HG02642 (cell line): ENCODE data around the gene ISM1.

Experiments
- ATAC-seq: cut with Tn5 transposase; IDR thresholded peaks from one replicate; pipeline ENCODE4 v1.9.1; 2021; ENCODE audit warnings: mild to moderate bottlenecking; ENCODE audit not compliant: unreplicated experiment, poor library complexity

The ISM1 gene

DNA sequence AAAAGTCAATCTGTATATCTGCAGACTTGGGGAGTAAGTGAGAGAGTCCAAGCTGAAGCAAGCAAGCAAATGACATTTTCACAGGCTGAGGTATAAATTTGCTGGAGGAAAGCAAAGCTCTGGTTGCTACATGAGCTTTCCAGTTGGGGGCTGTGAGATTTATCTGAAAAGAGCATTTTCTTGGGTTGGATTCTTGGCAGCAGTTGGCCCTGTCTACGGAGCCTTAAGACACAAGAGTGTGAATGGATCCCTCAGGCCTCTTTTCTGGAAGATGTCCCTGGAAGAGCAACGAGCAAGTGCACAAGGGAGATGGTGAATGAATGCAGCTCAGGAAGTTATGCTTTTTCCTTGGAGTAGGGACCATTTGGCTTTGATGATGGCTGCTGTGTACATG lies 30.8 kb downstream of the ISM1 start:
- no peak for ATAC-seq

DNA sequence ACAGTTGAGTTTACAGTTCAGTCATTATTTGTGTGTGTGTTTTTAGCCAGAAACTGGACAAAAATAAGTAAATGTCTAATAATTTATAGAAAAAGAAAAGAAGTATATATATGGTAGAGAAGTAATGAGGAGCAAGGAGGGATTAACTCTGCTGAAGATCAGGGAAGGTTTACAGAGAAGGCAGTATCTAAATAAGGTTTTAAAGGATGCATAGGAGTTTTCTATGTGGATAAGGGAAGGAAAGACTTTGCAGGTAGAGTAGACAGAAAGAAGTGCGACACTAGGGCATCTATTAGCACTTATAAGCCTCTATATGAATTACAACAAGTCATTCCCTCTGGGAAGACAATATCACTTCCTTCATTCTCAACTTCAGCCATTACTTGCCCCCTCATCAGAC lies 34.3 kb downstream of the ISM1 start:
- no peak for ATAC-seq

DNA sequence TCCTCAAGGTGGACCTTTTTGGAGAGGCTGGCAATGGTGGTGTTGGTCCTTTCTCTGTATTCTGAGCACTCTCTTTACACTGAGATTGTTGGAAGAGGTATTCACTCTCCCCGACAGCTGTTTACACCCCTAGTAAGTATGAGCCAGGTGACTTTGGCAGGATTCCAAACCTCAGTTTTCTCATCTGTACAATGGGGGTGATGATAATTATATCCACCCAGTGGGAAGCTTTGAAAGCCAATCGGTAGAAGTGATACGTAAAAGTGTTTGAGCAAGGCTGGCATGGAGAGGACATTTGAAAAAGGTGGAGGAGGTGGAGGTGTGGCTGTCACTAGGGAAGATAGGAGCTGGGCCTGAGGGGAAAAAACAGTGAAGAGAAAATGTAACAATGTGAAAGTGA lies 35.5 kb downstream of the ISM1 start:
- no peak for ATAC-seq

DNA sequence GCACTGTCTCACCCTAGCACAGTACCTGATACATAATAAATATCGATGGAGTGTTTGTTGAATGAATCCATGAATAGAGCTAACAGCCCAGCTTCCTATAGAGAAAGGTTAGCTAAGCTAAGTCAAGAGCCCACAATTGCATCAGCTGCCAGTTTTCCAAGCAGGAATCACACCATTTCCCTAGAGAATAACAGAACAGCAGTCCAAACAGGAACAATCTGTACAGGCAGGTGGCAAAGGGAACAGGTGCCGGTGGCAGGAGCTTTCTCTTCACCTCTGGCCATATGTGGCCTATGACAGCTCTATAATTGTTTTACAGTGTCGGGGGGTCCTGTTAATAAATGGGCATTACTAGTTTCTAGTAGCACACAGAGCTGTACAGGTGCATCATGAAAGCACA lies 38.8 kb downstream of the ISM1 start:
- ATAC-seq = no peak

DNA sequence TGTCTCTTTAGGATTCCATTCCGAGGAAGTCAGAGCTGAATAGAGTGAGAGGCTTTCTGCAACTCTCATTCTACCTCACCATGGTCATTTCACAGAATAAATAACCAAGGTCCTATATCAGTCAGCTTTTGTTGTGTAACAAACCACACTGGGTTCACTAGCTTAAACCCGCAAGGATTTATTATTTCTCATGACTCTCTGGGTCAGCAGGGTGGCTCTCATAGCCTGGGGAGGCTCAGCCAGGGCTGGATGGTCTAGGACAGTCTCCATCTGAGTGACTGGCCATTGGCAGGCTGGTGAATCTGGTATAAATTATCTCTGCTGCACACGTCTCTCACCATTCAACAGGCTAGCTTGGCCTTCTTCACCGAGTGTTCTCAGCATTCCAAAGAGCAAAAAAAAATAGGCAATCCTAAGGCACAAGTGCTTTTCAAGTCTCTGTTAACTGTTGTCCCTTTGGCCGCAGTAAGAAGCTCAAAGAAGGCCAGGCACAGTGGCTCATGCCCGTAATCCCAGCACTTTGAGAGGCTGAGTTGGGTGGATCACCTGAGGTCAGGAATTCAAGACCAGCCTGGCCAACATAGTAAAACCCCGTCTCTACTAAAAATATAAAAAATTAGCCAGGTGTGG lies 39.7 kb downstream of the ISM1 start:
- ATAC-seq = no peak

DNA sequence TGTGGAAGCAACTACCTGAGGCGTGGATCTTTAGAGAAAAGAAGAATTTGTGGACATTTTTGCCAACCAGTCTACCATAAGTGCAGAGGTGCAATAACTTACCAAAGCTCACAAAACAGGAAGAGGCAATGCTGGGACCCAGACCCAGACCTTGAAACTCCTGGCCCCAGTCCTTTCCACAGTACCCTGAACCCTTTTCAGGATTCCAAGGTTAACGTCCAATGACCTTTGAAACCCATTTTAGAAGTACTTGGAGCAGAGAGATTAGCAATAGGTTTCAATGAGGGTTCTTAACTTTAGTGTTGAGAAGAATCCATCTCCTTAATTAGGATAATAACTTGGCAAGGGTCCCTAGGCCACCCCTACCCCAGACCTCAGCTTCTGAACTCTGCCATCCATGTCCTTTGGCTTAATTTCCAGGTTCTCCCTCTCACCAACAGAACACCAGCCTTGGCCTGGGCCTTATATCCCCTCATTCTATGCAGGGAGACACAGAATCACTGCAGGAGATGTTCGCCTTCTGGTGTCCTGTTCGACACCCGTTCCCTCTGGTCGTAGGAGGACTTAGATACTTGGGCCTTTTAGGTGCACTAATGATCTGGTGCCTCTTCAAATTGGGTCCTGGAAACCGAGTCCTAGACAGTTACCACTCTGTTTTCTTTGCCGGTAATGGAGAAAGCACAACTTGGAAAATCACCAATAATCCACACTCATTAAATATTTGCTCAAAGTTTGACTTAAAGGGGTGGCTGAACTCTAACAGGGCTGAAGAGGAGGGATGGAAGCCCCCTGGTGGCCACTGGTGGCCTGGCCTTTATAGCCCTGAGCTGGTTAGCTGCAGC lies 40.6 kb downstream of the ISM1 start:
- ATAC-seq = peak; percentile 83

DNA sequence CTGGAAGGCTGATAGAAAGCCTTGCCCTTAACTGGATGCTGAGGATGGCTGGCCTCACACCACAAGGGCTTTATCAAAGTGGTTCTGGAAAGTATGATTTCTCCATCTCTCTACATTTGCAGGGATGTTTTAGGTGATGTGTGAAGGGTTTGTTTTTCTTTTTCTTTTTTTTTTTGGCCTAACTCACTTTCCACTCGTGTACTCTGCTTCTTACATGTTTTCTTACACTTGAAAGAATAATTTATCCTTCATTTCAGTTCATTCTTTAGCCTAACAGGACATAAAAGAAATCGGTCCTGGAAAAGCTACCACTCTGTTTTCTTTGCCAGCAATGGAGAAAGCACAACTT lies 41.2 kb downstream of the ISM1 start:
- no peak for ATAC-seq

DNA sequence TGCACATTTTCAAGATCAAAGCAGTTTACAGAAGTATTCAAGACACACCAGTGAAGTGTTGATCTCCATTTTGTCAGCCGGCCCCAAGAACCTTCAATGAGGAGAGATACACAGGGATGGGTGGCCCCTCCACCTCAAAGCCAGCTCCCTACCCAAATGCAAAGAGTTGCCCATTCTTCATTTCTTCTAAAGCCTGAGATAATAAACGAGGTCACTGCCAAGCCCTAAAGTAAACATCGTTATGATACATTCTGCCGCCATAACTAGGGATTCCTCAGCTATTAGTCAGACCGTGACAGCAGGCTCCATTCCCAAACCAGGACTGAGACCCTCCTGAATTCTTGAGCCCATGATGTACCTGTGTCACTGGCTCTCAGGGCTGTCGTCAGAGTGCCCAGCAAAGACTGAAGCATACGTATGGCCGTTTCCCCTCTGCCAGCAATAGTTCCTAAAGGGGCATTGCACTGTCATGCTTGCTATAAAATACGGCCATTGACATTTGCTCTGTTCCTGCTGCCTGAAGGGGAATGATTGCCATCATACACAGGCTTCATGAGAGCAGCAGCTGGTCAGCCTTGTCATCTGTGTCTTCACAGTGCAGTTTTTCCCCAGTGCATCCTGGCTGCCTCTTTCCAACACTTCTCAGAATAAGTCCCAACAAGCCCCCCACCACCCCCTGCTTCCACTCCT lies 41.7 kb downstream of the ISM1 start:
- ATAC-seq = no peak

DNA sequence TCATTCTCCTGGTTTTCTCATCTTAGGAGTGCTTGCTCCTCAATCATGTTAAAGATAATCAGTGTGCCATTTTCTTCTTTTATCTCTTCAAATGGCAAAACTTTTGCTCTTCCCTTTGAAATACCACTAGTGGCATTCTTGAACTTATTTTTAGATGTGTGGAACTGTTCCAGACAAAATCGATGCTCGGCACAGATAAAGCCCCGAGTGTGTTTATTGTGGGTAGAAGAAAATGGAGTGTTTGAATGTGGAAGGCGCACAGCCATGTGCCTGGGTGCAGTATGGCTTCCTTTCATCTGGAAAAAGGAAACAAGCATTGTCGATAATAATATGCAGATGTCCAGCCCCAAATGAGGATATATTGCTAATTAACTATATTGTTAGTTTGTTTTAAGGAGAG lies 42.4 kb downstream of the ISM1 start:
- no peak for ATAC-seq

DNA sequence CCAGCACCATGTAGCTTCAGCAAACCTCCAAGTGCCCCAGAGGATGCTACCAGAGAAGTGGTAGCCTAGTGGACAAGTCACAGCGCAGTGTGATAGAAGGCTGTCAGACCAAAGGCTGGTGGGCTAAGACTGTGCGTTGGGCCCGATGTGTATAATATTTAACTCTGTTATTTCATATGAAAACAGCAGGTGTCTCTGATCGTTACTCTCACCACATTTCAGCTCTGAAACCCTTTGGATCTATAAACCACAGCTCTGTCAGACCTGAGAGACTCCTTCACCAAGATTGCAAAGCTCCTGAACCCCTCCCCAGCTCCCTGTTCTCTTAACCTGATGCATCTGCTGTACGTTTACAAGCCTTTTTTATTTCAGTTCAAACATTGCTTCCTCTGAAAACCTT lies 43.8 kb downstream of the ISM1 start:
- no peak for ATAC-seq

DNA sequence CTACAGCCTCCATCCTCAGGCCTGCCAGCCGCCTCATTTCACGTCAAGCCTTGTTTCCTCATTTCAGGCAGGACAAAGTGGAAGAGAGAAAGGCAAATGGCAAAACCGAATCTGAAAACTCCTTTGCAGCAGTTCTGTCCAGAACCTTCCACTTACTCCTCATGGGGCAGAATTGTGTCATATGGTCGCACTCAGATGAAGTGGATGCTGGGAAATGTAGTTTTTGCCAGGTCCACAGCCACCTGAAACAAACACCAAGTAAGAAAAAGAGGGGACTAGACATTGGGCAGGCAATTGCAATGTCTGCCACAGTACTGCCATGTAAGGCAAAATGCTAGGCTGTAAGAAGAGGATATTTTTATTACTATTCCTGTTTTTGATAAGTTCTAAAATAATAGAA lies 44.9 kb downstream of the ISM1 start:
- no peak for ATAC-seq

DNA sequence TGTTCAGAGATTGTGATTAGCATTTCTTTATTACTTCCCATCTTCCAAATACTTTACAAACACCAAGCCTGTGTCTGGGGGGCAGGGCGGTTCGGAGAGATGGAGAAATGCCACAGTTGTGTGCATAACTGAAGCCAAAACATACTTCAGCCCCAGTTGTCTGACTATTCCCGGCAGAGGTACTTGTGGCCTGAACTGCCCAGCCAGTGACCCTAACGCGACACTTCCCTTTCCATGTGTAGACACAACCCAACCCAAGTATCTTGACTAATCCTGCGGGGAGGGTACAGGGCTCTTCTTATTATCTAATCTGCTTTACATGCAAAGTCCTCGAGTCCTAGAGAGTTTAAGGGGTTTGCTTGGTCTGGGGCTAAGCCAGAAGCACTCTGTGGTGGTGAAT lies 46.2 kb downstream of the ISM1 start:
- ATAC-seq = no peak

DNA sequence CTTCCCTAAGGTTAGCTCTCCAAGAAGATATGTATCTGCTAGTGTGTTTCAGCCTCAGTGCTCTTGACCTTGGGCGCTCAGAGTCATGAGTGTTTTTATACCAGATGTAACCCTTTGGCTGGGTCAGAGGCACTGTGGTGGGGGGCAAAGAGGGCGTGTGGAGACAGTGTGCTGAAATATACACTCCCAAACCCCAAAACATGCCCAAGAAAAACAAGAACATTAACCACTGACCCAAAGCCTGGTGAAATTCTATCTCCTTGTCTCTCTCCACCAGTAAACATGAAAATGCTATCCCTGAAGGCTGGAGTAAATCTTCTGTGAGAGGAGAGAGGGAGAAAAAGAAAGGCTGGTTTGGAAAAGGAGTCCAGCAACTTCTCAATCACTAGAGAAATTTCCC lies 47.9 kb downstream of the ISM1 start:
- ATAC-seq = no peak

DNA sequence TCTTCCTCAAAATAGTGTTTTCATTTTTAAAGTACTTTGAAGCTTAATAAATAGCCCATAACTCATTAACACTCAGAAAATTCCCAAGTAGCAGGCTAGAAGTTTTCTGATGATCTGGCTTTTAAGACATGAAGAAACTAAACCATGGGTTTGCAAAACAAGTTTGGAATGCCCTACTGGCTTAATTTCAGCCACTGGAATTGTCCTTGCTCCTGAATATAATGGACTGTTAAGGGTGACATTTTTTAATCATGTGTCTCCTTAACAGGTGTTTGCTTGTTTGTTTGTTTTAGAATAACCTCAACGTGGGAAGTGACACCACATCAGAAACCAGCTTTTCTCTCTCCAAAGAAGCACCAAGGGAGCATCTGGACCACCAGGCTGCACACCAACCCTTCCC lies 49.1 kb downstream of the ISM1 start:
- ATAC-seq = no peak

DNA sequence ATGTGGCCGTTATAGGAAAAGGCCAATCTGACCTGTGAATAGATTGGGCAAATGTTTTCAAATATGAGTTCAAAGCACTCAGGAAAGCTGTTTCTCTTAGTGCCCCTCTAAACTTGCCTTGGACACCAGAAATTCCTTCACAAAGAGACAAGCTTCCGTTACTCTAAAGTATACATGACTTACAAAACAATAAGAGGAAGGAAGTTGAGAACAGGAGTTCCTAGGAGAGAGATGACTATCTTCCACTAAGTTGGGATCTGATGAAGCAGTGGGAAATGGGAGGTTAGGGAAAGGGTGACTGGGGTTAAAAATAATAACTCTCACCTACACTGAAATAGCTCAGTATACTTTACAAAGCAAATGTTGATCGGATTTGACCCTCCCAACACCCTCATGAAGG lies 50.0 kb downstream of the ISM1 start:
- ATAC-seq = no peak

DNA sequence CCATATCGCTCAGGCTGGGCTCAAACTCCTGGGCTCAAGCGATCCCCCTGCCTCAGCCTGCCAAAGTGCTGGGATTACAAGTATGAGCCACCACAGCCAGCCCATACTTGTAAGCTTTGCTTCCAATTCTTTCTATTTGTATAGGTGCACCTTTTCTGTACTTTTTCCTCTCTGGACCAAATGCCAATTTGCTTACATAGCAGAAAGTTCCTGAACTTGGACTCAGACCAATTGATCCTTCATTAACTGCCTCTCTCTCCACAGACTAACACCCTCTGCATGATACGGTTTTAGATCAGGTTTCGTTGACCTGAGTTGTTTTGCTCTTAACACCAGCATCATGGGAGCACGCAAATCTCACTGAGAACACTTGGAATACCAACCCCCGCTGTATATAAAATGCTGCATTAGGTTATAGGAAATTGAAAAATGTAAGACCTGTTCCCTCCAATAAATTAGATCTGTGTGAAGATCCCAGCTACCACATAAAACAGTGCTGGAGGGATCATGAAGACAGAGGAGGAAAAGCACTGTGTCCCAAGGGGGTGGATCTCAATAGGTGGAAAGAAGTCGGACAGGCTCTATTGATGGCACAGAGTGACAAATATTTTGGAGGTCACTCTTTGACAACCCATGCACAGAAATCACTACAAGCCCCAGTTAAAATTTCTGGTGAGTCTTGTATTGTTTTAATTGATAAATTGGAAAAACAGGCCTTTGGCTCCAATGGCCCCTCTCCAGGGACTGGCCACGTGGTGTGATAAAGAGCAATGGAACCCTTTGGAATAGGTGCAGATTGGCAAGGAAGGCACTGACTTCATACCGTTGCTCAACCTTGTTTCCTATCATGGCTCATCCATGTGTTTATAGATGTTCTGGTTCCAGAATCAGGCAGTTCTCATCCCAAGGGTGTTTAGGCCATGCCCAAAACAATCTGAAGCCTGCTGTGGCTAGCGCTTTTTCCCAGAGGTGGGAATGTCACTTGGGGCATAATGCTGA lies 51.2 kb downstream of the ISM1 start:
- no peak for ATAC-seq

DNA sequence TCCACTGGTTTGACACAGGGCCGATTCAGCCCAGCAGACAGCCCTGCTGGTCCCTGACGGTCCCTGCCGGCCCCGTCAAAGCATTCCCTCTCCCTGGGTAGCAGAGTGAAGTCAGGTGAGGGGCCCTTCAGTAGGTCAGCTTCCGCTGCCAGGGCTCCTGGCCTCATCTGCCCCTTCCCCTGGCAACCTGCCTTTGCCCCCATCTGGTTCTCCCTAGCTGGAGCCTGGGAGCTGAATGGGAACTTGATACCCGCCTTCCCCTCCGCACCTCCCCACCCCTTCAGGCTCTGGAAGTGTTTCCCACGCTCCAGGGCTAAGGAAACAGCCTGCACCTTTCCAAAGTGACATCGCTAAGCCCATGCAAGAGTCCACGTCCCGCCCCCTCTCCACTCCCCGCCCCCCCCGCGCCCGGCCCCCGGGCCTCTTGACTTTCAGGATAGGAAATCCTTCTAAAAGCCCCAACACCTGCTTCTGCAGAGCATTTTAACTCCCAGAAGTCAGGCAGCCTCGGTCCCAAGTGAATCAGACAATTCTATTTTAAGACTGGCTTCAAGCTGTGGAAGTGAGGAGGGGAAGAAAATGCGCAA lies 53.3 kb downstream of the ISM1 start:
- ATAC-seq = no peak

DNA sequence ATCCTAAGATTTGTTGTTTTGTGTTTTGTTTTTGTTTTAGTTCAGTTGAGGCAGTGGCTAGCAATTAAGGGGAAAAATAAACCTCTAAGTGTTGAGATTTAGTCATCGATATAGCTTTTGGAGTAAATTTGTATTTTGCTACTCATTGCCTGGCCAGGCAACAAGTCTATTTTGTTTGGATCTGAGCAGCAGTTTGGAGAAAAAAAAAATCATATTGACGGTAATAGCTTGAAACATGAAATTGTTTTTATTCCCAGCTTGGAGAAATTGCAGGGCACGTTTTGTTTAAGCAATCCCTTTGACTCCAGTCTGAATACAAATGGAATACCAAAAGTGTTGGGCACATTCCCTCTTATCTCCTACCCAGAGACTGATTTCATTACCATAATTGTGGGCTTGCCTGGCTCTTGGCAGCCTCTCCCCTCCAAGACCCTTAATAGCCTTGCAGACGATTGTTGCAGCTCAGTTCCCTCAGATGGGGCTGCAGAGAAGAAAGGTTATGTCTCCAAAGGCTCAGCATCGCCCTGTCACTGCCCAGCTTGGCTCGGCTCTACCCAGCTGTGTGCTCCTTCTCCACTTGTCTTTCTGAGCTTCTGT lies 56.0 kb downstream of the ISM1 start:
- no peak for ATAC-seq

DNA sequence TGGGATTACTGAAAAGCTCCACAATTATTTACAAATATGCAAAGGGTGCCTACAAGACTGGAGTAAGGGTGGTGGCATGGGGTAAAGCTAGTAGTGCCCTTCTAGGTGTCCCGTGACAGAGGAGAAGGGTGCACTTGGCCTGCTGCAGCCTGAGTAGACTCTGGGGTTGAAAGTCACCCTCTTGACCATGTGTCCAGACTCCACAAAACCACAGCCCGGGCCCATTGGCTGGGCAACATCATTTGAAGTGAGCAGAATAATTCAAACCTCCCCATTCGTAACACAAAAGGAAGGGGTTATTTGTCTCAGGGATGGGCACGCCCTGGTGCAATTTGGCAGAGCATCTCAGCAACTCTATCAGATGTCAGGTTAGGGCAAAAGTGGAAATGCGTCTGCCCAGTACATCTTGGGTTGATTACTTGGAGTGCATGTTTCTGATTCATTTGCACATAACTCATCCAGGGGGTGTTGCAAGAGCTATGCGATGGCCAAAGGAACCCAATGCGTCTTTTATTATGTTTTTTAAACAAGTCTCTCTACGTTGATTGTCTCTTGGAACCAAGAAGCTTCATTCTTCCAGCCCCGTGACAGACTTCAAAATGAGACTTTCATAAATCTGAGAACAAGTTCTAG lies 56.7 kb downstream of the ISM1 start:
- no peak for ATAC-seq
